ENCODE data around the gene IFI6.
A peak's percentile ranks its signal among the peaks of the same experiment; 100 is the strongest.

Gene IFI6

DNA sequence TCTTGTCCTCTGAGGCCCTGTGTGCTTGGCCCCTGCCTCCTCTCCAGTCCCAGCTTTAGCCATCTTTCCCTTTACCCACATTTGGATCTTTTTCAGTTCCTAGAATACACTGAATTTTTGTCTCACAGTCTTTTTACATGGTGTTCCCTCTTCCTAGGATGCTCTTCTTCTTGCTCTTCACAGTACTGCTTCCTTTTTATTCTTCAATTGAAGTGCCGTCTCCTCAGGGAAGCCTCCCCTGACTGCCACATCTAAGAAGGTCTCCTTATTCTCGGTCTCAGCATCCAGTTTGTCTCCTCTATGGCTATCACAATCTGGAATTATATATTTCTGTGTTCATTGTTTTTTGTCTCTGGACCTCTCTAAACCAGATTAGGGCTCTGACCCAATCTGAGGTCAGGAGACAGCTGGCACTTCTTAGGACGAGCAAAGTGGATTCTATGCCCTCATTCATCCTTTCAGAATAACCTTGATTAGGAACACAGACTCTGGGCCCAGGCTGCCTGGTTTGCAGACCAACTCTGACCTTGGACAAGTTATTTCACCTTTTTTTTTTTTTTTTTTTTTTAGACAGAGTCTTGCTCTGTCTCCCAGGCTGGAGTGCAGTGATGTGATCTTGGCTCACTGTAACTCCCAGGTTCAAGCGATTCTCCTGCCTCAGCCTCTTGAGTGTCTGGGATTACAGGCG, 33.8 kb downstream of the IFI6 start:
- Histone ChIP-seq H3K9ac (no peak overlapping the region), H3K27me3 (peaks cover 0 to 18% (median 11%) of the 10 kb centered on the region in 11 experiments; a peak in 15 of 22 replicates), H3K4me1 (peaks cover 52 to 76% (median 60%) of the 10 kb centered on the region in 10 experiments), H3K36me3 (no peaks in the 10 kb centered on the region), H3K4me2 (peak overlapping the region in 10 of 11 experiments; percentile 12 to 99 (median 84); a peak in 11 of 22 replicates), H3K9me3 (replicated peaks in 1 of 11) (peaks cover 0 to 5% (median 0%) of the 10 kb centered on the region in 11 experiments; a peak in 1 of 22 replicates), H3K4me3 (no peak overlapping the region), H4K20me1 (no peaks in the 10 kb centered on the region), H3K27ac (peak overlapping the region in 1 of 11 experiments; percentile 33; a peak in 2 of 22 replicates)
- TF ChIP-seq Cebpa-rat (IDR thresholded peaks at IDR 0.05), result no peak

DNA sequence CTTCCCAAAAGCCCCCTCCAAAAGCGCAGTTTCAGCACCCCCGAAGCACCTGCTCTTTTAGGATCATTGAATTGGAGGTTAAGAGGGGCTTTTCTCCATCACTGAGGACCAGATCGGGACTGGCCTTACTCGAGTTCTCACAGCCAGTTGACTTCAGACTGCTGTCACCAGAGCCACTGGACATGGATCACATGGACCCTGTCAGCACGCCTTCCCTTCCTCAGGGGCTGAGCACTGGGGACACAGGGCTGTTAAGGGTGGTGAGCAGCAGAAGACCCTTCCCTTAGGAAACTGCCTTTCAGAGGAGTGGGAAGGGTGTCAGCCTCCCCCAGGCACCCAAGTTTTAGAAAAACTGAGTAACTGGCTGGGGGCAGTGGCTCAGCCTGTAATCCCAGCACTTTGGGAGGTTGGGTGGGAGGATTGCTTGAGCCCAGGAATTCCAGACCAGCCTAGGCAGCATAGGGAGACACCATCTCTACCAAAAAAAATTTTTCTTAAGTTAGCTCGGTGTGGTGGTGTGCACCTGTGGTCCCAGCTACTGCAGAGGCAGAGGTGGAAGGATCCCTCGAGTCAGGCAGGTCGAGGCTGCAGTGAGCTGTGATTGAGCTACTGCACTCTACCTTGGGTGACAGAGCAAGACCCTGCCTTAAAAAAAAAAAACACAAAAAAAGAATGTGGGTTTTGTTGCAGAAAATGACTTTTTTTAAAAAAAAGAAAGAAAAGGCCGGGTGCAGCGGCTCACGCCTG, 36.4 kb downstream of the IFI6 start:
- Histone ChIP-seq H3K4me3 (peak overlapping the region in 3 of 10 experiments; percentile 72 to 79 (median 75); a peak in 5 of 20 replicates), H3K27ac (peak overlapping the region in 6 of 11 experiments; percentile 23 to 87 (median 78); a peak in 14 of 22 replicates), H3K4me1 (peaks cover 78 to 95% (median 86%) of the 10 kb centered on the region in 10 experiments)

DNA sequence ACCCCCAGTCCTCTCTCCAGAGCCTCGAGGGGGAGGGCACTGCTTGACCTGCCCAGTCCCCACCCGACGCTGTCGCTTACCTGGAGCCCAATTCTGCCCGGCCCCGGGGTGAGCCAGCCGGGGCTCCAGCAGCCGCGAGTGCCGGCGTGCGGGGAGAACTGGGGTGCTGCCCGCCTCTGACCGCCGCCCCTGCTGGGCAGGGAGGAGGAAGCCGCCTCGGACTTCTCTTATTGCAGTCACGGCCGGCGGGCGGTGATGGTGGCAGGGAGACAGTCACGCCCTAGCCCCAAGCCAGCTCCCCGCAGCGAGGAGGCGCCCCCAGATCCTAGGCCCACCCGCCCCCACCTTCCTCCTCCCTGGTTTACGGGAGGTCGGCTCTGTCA, 37.0 kb downstream of the IFI6 start, which contains the start of gene FGR:
FGR (minus strand) TSS at position 201 of the 383 bp plus-strand sequence. CDS start 11,269 bp downstream, outside the sequence.
- Histone ChIP-seq H3K27me3 (peaks cover 0 to 18% (median 11%) of the 10 kb centered on the region in 11 experiments; a peak in 15 of 22 replicates), H3K36me3 (no peaks in the 10 kb centered on the region), H3K4me2 (peak within 1 kb of the TSS; percentile 88 to 99 (median 96)), H3K27ac (peak within 1 kb of the TSS; percentile 52 to 87 (median 77); a peak in 21 of 22 replicates), H4K20me1 (peaks cover 0 to 16% (median 0%) of the 10 kb centered on the region in 11 experiments; a peak in 6 of 22 replicates), H3K4me1 (peaks cover 84 to 95% (median 90%) of the 10 kb centered on the region in 10 experiments), H3K4me3 (peak within 1 kb of the TSS; percentile 49 to 79 (median 61)), H3K9ac (peak within 1 kb of the TSS; percentile 61 to 88 (median 75)), H3K9me3 (replicated peaks in 1 of 11) (peaks cover 0 to 5% (median 0%) of the 10 kb centered on the region in 11 experiments; a peak in 1 of 22 replicates)
- TF ChIP-seq Cebpa-rat (IDR thresholded peaks at IDR 0.05), result no peak

More for the DNA sequence above, 36.4 kb downstream of the IFI6 start:
- Histone ChIP-seq H3K36me3 (no peaks in the 10 kb centered on the region), H3K9me3 (replicated peaks in 1 of 11) (peaks cover 0 to 5% (median 0%) of the 10 kb centered on the region in 11 experiments; a peak in 1 of 22 replicates), H3K9ac (peak overlapping the region in 4 of 11 experiments; percentile 10 to 86 (median 64); a peak in 5 of 22 replicates), H3K4me2 (peak overlapping the region; percentile 88 to 99 (median 96)), H4K20me1 (peaks cover 0 to 16% (median 0%) of the 10 kb centered on the region in 11 experiments; a peak in 6 of 22 replicates), H3K27me3 (peaks cover 0 to 18% (median 11%) of the 10 kb centered on the region in 11 experiments; a peak in 15 of 22 replicates)
- TF ChIP-seq Cebpa-rat (IDR thresholded peaks at IDR 0.05), result no peak

DNA sequence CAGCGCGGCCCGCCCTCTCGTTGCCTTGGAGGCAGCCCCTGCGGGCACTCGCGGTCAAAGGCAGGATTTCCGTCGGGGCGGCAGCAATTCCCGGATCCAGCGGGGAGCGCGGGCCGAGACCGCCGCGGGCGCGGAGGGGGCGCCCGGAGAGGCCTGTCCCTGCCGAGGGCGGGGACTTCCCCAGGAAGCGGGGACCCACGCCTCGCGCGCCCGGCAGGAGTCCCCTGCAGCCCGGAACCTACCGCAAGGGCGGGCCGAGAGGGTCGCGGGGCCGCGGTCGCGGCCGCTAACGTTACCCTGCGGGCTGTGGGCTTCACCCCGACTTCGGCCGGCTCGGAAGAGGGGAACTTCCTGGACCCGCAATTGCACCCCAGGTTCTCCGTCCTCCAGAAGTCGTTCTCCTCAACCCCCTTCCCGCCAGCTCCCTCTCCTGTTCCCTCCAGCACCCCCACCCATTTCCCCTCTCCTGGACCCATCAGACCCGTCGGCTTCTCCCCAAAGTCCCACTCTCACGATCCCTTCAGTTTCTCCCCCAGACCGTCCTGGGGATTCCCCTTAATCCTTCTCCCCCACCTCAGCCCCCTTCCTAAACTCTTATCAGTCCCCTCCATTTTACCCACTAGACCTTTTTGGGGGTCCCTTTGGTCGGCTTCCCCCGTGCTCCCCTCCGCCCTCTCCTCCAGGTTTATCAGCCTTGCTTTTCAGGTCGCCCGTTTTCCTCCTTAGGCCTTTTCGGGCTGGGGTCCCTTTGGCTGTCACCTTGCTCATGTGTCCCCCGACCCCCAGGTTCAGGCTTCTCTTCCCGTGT, 37.6 kb downstream of the IFI6 start:
- peaks cover 0 to 5% (median 0%) of the 10 kb centered on the region in 11 experiments; a peak in 1 of 22 replicates for H3K9me3 ChIP-seq (replicated peaks in 1 of 11)
- peak overlapping the region; percentile 49 to 79 (median 61) for H3K4me3 ChIP-seq
- peaks cover 90 to 98% (median 96%) of the 10 kb centered on the region in 10 experiments for H3K4me1 ChIP-seq
- H3K4me2 ChIP-seq, result peak overlapping the region; percentile 88 to 99 (median 96)
- TF ChIP-seq Cebpa-rat (IDR thresholded peaks at IDR 0.05), result no peak
- peaks cover 0 to 18% (median 11%) of the 10 kb centered on the region in 11 experiments; a peak in 15 of 22 replicates for H3K27me3 ChIP-seq
- peak overlapping the region; percentile 52 to 87 (median 77); a peak in 21 of 22 replicates for H3K27ac ChIP-seq
- no peaks in the 10 kb centered on the region for H3K36me3 ChIP-seq
- H4K20me1 ChIP-seq, result peaks cover 0 to 16% (median 0%) of the 10 kb centered on the region in 11 experiments; a peak in 6 of 22 replicates
- H3K9ac ChIP-seq, result peak overlapping the region; percentile 61 to 88 (median 75)

DNA sequence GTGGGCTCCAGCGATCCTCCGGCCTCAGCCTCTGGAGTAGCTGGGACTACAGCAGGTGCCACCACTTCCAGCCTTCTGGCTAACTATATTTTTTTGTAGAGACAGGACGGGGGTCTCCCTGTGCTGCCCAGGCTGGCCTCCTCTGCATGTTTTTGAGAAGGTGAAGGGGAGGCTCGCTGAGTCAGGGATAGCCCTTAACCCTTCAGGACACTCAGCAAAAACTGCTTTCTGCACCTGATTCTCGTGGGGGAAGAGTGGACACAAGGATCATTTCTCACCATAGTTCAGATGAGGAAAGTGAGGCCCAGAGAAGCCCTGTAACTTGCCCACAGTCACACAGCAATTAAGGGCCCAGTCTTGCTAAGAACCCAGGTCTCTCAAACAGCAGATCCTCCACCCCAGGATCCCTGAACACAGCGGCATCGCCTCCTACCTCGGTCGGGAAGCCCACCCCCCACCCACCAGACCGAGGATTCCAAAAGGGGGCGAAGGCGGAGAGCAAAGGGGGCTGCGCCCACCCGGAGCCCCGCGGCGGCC, 38.3 kb downstream of the IFI6 start:
- H3K9ac ChIP-seq, result peak overlapping the region; percentile 61 to 88 (median 75)
- peaks cover 0 to 5% (median 0%) of the 10 kb centered on the region in 11 experiments; a peak in 1 of 22 replicates for H3K9me3 ChIP-seq (replicated peaks in 1 of 11)
- H3K4me2 ChIP-seq, result peak overlapping the region; percentile 88 to 99 (median 96)
- peak overlapping the region; percentile 49 to 79 (median 61) for H3K4me3 ChIP-seq
- peaks cover 90 to 100% (median 98%) of the 10 kb centered on the region in 10 experiments for H3K4me1 ChIP-seq
- H3K27me3 ChIP-seq, result peaks cover 0 to 18% (median 11%) of the 10 kb centered on the region in 11 experiments; a peak in 15 of 22 replicates
- peaks cover 0 to 16% (median 0%) of the 10 kb centered on the region in 11 experiments; a peak in 6 of 22 replicates for H4K20me1 ChIP-seq
- no peak for TF ChIP-seq Cebpa-rat (IDR thresholded peaks at IDR 0.05)
- H3K36me3 ChIP-seq, result no peaks in the 10 kb centered on the region
- H3K27ac ChIP-seq, result peak overlapping the region; percentile 52 to 87 (median 77); a peak in 21 of 22 replicates

DNA sequence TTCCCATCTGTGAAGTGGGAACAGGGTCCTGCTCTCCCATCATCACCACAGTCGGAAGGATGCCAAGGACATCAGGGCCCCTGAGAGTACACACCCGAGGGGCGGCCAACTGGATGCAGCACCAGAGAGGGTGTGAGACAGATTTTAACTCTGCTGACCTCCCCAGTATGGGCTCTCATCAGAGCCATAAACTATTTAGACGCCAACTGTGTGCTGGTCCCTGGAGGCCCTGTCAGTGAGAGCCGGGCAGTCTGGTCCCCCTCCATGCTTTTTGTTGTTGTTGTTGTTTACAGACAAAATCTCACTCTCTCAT, 38.7 kb downstream of the IFI6 start:
- Histone ChIP-seq H3K27me3 (peaks cover 0 to 18% (median 11%) of the 10 kb centered on the region in 11 experiments; a peak in 15 of 22 replicates), H3K4me3 (peak overlapping the region in 6 of 10 experiments; percentile 56 to 79 (median 70); a peak in 10 of 20 replicates), H3K4me1 (peaks cover 90 to 100% (median 98%) of the 10 kb centered on the region in 10 experiments), H3K9ac (peak overlapping the region in 10 of 11 experiments; percentile 3 to 88 (median 78); a peak in 17 of 22 replicates), H3K4me2 (peak overlapping the region; percentile 88 to 99 (median 96)), H3K27ac (peak overlapping the region; percentile 38 to 87 (median 77); a peak in 20 of 22 replicates), H3K9me3 (replicated peaks in 1 of 11) (peaks cover 0 to 5% (median 0%) of the 10 kb centered on the region in 11 experiments; a peak in 1 of 22 replicates), H3K36me3 (no peaks in the 10 kb centered on the region), H4K20me1 (peaks cover 0 to 16% (median 0%) of the 10 kb centered on the region in 11 experiments; a peak in 6 of 22 replicates)
- TF ChIP-seq Cebpa-rat (IDR thresholded peaks at IDR 0.05), result no peak
